Hepatocyte (in vitro differentiated cells): Measurements from ENCODE around the gene NOP56.

ENCODE experiments used
- EZH2 ChIP-seq: fragments of 200-600 bp; sonication (generic); IDR thresholded peaks from 2 replicates; pipeline ENCODE4 v1.6.1; 2016; ENCODE audit warnings: antibody characterized with exemption, mild to moderate bottlenecking, borderline replicate concordance
- TF ChIP-seq, protein P1 (sequence below): fragments of 200-600 bp; sonication (generic); IDR thresholded peaks from 2 replicates; pipeline ENCODE4 v1.5.1; 2016; ENCODE audit warnings: antibody characterized with exemption, mild to moderate bottlenecking; ENCODE audit not compliant: poor library complexity

DNA sequence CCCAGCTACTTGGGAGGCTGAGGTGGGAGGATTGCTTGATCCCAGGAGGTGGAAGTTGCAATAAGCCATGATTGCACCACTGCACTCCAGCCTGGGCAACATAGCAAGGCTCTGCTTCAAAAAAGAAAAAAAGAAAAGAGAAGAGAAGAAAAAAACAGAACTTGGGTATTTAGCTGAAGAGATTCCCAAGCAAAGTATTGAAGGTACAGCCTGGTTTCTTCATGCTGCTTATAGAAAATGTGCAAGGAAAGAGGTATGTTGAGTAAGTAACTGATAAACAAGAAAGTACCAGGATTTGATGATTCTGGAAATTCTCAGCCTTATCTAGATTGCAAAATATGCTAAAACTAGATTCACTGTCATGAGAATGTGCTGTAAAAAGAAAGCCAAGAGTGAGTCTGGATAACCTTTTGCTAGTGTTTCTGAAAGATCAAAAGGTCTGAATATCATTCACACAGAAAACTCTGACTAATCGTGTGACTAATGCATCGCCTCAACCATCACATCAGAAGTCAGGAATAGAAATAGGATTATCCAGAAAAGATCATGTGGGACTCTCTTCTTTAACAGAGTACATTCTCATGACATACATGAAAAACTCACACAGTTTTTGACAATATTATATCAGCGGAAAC is 32.4 kb upstream of the NOP56 start:
- TF ChIP-seq, protein P1, sequence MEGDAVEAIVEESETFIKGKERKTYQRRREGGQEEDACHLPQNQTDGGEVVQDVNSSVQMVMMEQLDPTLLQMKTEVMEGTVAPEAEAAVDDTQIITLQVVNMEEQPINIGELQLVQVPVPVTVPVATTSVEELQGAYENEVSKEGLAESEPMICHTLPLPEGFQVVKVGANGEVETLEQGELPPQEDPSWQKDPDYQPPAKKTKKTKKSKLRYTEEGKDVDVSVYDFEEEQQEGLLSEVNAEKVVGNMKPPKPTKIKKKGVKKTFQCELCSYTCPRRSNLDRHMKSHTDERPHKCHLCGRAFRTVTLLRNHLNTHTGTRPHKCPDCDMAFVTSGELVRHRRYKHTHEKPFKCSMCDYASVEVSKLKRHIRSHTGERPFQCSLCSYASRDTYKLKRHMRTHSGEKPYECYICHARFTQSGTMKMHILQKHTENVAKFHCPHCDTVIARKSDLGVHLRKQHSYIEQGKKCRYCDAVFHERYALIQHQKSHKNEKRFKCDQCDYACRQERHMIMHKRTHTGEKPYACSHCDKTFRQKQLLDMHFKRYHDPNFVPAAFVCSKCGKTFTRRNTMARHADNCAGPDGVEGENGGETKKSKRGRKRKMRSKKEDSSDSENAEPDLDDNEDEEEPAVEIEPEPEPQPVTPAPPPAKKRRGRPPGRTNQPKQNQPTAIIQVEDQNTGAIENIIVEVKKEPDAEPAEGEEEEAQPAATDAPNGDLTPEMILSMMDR, result no peak
- TF ChIP-seq EZH2, result no peak
